Activated naive CD4-positive, alpha-beta T cell treated with anti-CD3 and anti-CD28 coated beads, Interleukin-2, amount 50 U/mL, for 24 hours (primary cell): ENCODE data around the gene DYSF.

Source experiments
- H3K27ac Mint-ChIP-seq: one replicate; pipeline ENCODE4 v1.8.0; 2021; ENCODE audit warnings: mild to moderate bottlenecking, mixed read lengths
- H3K27me3 Mint-ChIP-seq: one replicate; pipeline ENCODE4 v1.8.0; 2021; ENCODE audit warnings: mixed read lengths
- H3K36me3 Mint-ChIP-seq: one replicate; pipeline ENCODE4 v1.8.0; 2021; ENCODE audit warnings: mixed read lengths
- H3K4me1 Mint-ChIP-seq: one replicate; pipeline ENCODE4 v1.8.0; 2021; ENCODE audit warnings: mixed read lengths
- H3K4me3 Mint-ChIP-seq: one replicate; pipeline ENCODE4 v1.8.0; 2021; ENCODE audit warnings: mild to moderate bottlenecking, mixed read lengths
- H3K9me3 Mint-ChIP-seq: one replicate; pipeline ENCODE4 v1.8.0; 2021; ENCODE audit warnings: mixed read lengths

The DYSF gene

DNA sequence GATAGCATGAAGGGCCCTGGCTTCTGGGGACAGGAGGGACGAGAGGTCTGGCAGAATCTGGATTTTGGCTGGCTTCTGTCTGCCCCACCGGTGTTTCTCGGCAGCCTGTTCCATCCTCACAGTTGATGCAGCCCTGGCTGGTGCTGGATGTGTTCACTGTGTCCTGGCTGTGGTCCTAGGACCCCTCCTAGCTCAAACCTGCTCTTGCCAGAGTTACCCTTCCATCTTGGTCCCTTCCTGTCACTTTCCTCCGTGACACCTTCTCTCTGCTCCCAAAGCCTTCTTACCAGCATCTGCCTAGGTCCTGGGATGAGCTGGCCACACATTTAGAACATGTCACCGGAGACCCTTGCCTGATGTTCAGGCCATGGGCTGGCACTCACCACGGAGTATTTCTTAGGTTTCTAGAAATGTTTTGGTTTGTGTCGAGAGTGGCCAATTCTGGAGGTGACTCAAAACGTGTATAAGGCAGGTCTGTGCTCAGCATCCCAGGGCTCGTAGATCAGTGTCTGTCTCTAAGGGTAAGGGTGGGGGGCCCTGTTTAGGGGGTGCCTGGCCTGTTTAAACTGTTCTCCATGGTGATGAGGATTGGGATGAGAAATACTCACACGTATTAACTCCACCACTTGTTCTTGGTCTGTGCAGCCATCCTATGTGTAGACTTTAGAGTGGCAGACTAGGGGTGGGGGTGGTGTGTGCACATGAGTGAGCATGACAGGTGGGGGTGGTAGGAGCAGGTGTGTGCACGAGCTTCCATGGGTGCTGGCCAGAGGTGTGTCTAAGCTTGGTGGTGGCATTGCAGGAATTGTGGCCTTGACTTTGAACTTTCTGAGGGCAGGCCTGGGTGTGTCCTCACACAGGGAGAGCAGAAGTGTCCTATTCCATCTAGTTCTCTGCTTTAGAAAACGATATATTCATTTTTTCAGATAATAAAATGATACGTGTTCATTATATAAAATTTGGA is 162.7 kb downstream of the DYSF start:
- no peak overlapping the region for H3K4me3 Mint-ChIP-seq
- H3K4me1 Mint-ChIP-seq: no peaks in the 10 kb centered on the region
- peaks cover 6% of the 10 kb centered on the region for H3K27me3 Mint-ChIP-seq
- no peaks in the 10 kb centered on the region for H3K9me3 Mint-ChIP-seq
- H3K36me3 Mint-ChIP-seq: no peaks in the 10 kb centered on the region
- H3K27ac Mint-ChIP-seq: no peak overlapping the region

DNA sequence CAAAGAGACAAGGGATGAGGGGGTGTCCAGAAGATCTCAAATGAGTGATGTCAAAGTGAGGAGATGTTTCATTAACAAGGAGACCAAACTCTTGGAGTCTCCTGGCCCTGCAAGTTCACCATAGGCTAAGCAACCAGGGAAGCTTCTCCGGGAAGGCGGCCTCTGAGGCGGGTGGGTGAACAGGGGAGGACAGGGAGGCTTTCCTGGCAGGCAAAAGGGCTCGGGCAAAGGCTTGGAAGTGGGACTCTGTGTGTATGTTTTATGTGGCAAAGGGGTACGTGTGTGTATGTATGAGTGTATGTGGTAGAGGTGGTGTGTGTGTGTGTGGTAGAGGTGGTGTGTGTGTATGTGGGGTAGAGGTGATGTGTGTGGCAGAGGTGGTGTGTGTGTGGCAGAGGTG is 163.9 kb downstream of the DYSF start:
- Mint-ChIP-seq H3K36me3 (no peaks in the 10 kb centered on the region), H3K4me1 (no peaks in the 10 kb centered on the region)

DNA sequence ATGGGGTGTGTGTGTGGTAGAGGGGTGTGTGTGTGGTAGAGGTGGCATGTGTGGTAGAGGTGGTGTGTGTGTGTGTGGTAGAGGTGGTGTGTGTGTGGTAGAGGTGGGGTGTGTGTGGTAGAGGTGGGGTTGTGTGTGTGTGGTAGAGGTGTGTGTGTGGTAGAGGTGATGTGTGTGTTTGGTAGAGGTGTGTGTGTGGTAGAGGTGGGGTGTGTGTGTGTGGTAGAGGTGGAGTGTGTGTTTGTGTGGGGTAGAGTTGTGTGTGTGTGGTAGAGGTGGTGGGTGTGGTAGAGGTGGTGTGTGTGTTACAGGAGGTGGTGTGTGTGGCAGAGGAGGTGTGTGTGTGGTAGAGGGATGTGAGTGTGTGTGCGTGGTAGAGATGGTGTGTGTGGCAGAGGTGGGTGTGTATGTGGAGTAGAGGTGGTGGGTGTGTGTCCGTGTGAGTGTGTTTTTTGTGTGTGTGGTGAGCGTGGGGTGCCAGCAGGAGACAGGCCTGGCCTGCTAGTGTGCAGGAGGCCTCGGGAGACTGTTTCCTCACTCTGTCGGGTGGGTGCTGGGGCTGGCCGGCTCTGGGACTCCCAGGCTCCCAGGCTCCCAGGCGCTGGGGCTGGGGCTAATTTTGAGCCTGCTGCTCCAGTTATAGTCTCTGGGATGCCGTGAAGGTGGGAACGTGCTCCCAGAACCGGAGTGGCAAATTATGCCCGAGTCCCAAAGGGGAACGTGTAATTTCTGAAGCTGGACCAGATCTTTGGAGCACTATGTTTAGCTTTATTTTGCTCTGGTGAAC is 165.2 kb downstream of the DYSF start:
- H3K27ac Mint-ChIP-seq: no peak overlapping the region
- peaks cover 6% of the 10 kb centered on the region for H3K27me3 Mint-ChIP-seq
- H3K36me3 Mint-ChIP-seq: no peaks in the 10 kb centered on the region
- no peaks in the 10 kb centered on the region for H3K4me1 Mint-ChIP-seq
- H3K4me3 Mint-ChIP-seq: no peak overlapping the region
- H3K9me3 Mint-ChIP-seq: no peaks in the 10 kb centered on the region

More for the DNA sequence above, 163.9 kb downstream of the DYSF start:
- Mint-ChIP-seq H3K27me3 (peaks cover 6% of the 10 kb centered on the region), H3K4me3 (no peak overlapping the region), H3K27ac (no peak overlapping the region), H3K9me3 (no peaks in the 10 kb centered on the region)

DNA sequence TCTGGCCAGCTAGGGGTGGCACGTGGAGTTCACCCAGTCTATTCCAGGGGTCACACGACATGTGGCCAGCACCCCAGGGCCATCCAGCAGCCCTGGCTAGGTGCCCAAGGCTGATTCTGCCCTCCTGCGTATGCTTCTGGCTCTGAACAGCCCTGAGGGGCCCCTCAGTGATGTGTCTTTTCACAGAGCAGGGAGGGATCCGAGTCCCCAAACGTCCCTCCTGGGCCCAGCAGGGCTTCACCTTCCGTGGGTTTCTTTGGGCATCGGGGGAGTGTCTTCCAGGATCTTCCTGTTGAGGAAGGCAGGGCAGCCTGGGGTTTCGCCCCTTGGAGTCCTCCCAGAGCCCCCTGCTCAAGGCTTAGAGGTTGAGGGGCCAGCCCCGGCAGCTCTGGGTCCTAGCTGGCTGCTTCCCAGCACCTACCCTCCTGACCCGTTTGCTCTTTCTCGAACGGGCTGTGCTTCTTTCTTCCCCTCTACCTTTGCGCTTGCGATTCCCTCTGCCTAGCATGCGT is 165.9 kb downstream of the DYSF start:
- Mint-ChIP-seq H3K4me3 (no peak overlapping the region), H3K27me3 (peaks cover 6% of the 10 kb centered on the region), H3K27ac (no peak overlapping the region), H3K36me3 (no peaks in the 10 kb centered on the region), H3K9me3 (no peaks in the 10 kb centered on the region), H3K4me1 (no peaks in the 10 kb centered on the region)

DNA sequence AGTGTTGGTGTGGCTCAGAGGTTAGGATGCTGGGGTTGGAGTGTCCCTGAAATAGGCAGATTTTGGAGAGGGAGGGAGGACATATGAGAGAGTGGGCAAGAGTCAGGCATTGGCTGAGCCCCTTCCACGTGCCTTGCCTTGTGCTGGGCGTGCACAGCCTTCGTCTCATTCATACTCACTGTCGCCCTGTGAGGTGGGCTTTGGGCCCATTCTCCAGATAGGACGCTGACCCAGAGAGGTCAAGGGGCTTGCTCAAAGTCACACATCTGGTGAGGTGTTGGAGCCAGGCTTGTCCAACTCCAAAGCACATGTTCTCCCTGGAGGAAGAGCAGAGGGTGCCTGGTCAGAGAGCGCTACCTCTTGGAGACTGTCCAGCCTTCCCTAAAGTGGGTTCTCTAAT is 166.8 kb downstream of the DYSF start:
- no peak overlapping the region for H3K4me3 Mint-ChIP-seq
- no peaks in the 10 kb centered on the region for H3K9me3 Mint-ChIP-seq
- H3K27me3 Mint-ChIP-seq: peaks cover 4% of the 10 kb centered on the region
- H3K27ac Mint-ChIP-seq: no peak overlapping the region
- no peaks in the 10 kb centered on the region for H3K36me3 Mint-ChIP-seq
- no peaks in the 10 kb centered on the region for H3K4me1 Mint-ChIP-seq

DNA sequence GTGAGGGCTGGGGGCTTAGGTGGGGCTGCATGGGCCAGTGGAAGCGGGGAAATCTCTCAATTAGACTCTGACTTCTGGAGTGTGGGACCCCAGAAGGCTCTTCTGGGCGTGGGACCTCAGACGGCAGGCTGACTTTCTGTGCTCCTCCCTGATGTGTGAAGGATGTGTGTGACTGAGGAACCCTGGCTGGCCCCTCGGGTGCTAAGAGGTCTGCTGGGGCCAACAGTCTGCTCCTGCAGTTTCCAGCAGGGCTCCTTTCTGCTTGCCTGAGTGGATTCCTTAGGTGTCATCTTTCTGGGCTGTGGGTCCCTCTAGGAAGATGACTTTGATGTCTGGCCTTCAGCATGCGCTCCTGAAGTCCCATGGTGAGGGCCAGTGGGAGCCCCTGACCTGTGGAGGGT is 167.5 kb downstream of the DYSF start:
- peaks cover 3% of the 10 kb centered on the region for H3K27me3 Mint-ChIP-seq
- no peak overlapping the region for H3K4me3 Mint-ChIP-seq
- no peaks in the 10 kb centered on the region for H3K36me3 Mint-ChIP-seq
- no peak overlapping the region for H3K27ac Mint-ChIP-seq
- H3K4me1 Mint-ChIP-seq: no peaks in the 10 kb centered on the region
- H3K9me3 Mint-ChIP-seq: no peaks in the 10 kb centered on the region

DNA sequence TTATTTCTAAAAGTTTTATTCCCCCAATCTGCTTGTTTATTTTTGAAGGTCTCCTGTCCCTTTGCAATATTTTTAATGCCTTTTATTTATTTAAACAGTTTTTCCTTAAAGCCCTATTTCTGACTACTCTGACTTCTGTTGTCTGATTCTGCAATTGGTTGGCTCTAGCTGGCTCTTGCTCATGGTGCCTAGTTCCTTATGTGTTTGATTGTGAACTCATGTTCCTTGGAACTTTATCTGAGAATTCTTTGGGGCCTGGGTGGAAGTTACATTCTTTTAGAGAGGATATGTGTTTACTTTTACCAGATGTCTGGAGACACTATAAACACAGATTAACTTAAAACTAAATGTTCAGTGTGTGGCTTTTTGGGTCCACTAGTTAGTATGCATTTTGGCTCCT is 175.9 kb downstream of the DYSF start:
- Mint-ChIP-seq H3K9me3 (no peaks in the 10 kb centered on the region), H3K4me1 (no peaks in the 10 kb centered on the region), H3K36me3 (peaks cover 1% of the 10 kb centered on the region), H3K4me3 (no peak overlapping the region), H3K27ac (no peak overlapping the region), H3K27me3 (peaks cover 20% of the 10 kb centered on the region)

DNA sequence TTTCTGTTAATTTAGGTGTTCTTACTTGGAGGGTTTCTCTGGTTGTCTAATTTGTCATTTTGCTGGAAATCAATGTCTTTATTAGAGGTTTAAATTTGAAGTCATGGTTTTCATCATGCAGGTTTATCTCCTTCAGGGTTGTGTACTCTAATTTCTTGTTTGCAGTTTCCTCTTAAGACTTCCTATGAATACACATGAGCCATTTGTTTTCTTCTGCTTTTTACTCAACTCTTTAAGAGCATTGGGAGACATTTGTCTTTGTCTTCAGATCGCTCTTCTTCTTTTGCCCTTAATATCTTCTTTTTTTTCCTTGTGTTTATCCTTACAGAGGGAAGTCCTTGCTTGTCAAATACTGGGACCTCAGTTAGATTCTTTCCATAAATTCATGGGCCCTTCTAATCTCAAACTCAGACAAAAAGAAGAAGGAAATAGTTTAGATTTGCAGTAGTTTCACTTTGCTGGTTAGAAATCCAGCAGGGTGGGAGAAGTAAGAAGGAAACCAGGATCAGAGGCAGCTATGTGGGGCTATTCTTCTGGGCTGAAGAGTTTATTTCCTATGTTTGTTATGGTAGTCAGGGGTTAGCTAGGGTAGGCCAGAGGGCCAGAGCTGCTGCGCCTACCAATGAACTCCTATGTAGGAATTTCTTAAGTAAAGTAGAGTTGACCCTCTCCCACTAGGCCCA is 176.6 kb downstream of the DYSF start:
- Mint-ChIP-seq H3K27me3 (peaks cover 21% of the 10 kb centered on the region), H3K4me3 (no peak overlapping the region), H3K36me3 (peaks cover 1% of the 10 kb centered on the region), H3K9me3 (no peaks in the 10 kb centered on the region), H3K4me1 (no peaks in the 10 kb centered on the region), H3K27ac (no peak overlapping the region)

DNA sequence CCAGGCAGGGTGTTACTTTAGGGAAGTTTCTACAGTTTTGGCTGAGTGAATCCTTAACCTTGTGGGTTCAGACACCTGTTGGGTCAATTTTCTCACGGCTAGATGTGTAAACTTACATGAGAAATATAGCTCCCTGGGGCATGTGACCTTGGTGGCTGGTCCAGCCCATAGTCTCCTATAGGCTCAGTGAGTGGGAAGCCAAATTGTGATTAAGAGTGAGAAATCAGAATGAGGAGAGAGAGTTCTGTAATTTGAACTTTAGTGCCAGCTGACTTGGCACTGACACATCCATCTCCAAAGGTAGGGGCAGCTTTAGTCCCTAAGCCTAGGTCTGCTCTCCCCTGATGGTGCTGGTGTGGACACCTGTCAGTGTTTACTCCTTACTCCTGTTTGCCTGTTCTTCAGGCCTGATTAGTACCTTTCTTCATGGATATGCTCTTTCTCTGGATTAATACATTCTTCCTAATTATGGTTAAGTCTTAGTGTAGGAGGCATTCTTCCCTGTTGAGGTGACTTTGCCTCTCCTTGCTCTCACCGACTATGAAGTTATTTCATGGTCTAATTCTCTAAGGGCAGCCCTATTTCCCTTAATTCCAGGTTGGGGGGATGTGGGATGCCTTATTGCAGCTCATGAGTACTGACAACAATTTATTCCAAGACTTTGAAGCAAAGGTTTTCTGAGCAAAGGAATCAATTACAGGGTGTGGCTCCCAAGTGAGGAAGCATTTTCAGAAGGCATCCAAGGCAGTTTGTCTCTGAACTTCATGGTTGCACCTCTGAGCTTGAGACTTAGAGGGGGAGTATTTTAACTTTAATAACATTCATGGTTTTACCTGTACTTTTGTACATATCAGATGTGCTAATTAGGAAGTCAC is 177.3 kb downstream of the DYSF start:
- Mint-ChIP-seq H3K27ac (no peak overlapping the region), H3K9me3 (no peaks in the 10 kb centered on the region), H3K36me3 (peaks cover 1% of the 10 kb centered on the region), H3K4me1 (no peaks in the 10 kb centered on the region), H3K4me3 (no peak overlapping the region), H3K27me3 (peaks cover 20% of the 10 kb centered on the region)

DNA sequence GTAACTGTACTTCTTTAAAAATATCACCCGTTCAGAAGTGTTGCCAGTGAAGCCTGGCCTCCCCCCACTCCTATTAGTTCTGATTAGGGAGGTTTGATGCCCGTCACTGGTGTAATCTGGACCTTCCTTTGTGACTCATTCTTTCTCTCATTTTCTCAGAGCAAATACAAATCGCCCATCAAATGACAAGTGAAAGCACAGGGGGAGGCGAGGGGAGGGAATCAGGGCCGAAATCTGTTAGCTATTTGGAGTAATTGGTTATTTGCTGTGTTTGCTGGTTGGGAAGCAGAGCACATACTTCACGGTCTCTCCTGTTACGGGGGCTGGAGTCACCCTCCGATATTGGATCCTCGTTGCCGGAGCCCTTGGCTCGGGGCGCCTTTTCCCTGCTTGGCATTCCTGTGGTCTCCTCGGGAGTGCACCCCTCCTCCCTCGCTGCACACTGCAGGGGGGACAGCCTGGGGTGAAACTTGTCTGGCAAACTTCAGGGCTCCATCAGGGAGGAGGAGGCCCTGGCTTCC is 178.1 kb downstream of the DYSF start:
- Mint-ChIP-seq H3K4me3 (no peak overlapping the region), H3K9me3 (no peaks in the 10 kb centered on the region), H3K27me3 (peaks cover 20% of the 10 kb centered on the region), H3K4me1 (no peaks in the 10 kb centered on the region), H3K36me3 (peaks cover 1% of the 10 kb centered on the region), H3K27ac (no peak overlapping the region)

DNA sequence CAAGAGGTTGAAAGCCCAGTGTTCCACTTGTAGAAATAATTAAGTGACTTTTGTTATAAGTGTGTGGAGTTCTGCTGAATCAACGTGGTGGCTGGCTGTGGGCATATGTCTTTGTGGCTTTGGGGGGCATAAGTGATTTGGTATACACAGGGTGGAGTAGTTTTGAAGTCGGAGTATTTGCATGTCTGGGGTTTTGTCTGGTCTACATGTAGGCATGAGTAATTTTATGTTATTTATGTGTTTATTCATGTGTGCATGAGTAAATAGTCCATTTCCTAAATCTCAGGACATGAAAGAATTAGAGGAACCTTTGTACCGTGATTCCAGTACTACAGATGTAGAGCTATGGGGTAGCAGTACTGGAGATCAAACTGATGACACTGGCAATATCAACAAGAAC is 179.7 kb downstream of the DYSF start:
- Mint-ChIP-seq H3K9me3 (no peaks in the 10 kb centered on the region), H3K4me1 (no peaks in the 10 kb centered on the region), H3K27me3 (peaks cover 16% of the 10 kb centered on the region), H3K4me3 (no peak overlapping the region), H3K27ac (no peak overlapping the region), H3K36me3 (peaks cover 1% of the 10 kb centered on the region)

DNA sequence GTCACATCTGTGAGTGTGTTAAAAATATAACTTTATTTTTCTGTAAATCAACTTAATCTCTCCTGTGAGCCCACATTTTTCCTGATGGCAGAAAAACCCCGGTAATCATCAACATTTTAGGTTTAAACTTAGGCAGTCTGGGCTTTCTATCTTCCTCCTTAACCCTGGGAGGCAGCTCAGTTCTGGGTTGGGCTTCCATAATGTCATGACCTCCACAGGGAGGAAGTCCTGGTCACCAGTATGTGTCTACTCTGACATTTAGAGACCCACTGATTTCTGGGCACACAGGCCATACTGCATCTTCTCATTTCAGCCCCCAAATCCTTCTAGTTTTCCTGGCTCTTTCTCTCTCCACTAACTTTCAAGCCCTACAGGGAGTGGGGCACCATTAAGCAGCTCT is 181.2 kb downstream of the DYSF start:
- H3K4me3 Mint-ChIP-seq: no peak overlapping the region
- no peak overlapping the region for H3K27ac Mint-ChIP-seq
- peaks cover 14% of the 10 kb centered on the region for H3K27me3 Mint-ChIP-seq
- H3K36me3 Mint-ChIP-seq: peaks cover 1% of the 10 kb centered on the region
- H3K9me3 Mint-ChIP-seq: no peaks in the 10 kb centered on the region
- no peaks in the 10 kb centered on the region for H3K4me1 Mint-ChIP-seq

DNA sequence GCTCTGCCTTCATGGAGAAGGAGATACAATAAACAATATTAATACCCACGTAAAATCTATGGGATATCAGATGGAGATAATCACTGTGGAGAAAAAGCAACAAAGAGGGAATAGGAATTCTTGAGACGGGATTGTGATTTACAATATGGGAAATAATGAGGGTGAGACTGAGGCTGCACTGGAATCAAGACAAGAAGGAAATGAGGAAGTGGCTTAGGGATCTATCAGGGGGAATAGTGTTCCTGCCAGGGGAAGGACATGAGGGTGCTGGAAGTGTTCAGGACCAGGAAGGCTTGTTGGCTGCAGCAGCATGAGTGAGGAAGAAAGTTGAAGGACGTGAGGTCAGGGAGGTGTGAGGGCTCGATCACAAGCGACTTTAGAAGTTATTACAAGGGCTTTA is 182.4 kb downstream of the DYSF start:
- Mint-ChIP-seq H3K27me3 (peaks cover 13% of the 10 kb centered on the region), H3K4me3 (no peak overlapping the region)

DNA sequence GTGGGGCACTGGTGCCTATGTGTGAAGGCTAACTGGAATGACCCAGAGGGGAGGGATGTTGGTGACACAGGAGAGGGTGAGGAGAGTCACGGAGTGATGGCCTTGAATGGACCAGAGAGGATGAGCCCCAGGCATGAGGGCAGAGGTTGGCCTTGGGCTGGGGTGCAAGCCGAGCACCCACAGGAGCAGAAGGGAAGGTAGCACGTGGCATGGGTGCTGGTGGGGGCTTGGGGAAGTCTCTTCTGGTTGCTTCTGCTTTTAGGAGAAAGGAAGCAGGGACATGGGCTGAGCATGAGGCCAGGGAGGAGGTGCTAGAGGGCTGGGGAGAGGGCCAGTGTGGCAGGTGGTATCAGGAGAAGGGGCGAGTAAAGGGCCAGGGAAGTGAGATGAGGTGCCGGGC is 183.8 kb downstream of the DYSF start:
- Mint-ChIP-seq H3K27me3 (peaks cover 11% of the 10 kb centered on the region), H3K27ac (no peak overlapping the region), H3K4me3 (no peak overlapping the region), H3K9me3 (no peaks in the 10 kb centered on the region), H3K36me3 (no peaks in the 10 kb centered on the region), H3K4me1 (no peaks in the 10 kb centered on the region)

More for the DNA sequence above, 182.4 kb downstream of the DYSF start:
- Mint-ChIP-seq H3K4me1 (no peaks in the 10 kb centered on the region), H3K36me3 (peaks cover 1% of the 10 kb centered on the region), H3K27ac (no peak overlapping the region), H3K9me3 (no peaks in the 10 kb centered on the region)
